H1 (cell line): ENCODE measurements around the gene ARMH3. TPM values are rescaled to one million over a fixed set of nuclear protein-coding genes. Genes with fewer than 3 reads are reported as not detected.

Source experiments
- CTCF ChIA-PET: fragments of 300-600 bp; sonication (Branson Sonifier 250); formaldehyde crosslinking; loops from one replicate; lab custom pipeline; 2021; ENCODE audit not compliant: partially characterized antibody; lab: Charles Lee
- POLR2A ChIA-PET: fragments of 300-600 bp; sonication (Branson Sonifier 250); formaldehyde crosslinking; loops from one replicate; lab custom pipeline; 2021; ENCODE audit warnings: inconsistent platforms; ENCODE audit not compliant: partially characterized antibody; lab: Charles Lee
- DNase-seq, 2 experiments: peaks; one replicate each; pipeline versions ENCODE4 v3.0.0 to v3.0.0-alpha.2; 2010 to 2022; ENCODE audit warnings: low spot score in 2 of 2, low read depth in 1 of 2, mixed read lengths in 1 of 2
- FAIRE-seq: peaks from 2 replicates; lab custom pipeline; 2011; peaks lifted over from hg19 to GRCh38; lab: Jason Lieb, UNC
- H2AFZ ChIP-seq: 2 replicates; pipeline ENCODE4 v1.8.1; 2012; ENCODE audit warnings: low read length, inconsistent platforms
- H2AK5ac ChIP-seq: 2 replicates; pipeline ENCODE4 v1.6.1; 2013; ENCODE audit warnings: low read depth, low read length
- H2BK120ac ChIP-seq: replicated peaks from 2 replicates; pipeline ENCODE3; 2013; ENCODE audit warnings: low read depth, low read length, inconsistent platforms
- H2BK12ac ChIP-seq: 2 replicates; pipeline ENCODE4 v1.6.1; 2013; ENCODE audit warnings: low read depth, low read length
- H2BK15ac ChIP-seq: 2 replicates; pipeline ENCODE4 v1.6.1; 2013; ENCODE audit warnings: low read length
- H2BK20ac ChIP-seq: 2 replicates; pipeline ENCODE4 v1.6.1; 2013; ENCODE audit warnings: low read length
- H2BK5ac ChIP-seq: 2 replicates; pipeline ENCODE4 v1.6.1; 2013; ENCODE audit warnings: low read depth, low read length
- H3K14ac ChIP-seq: 2 replicates; pipeline ENCODE4 v1.6.1; 2013; ENCODE audit warnings: inconsistent platforms; ENCODE audit not compliant: insufficient read length
- H3K18ac ChIP-seq: 2 replicates; pipeline ENCODE4 v1.6.1; 2013; ENCODE audit warnings: low read length; ENCODE audit errors: extremely low read depth
- H3K23ac ChIP-seq: 2 replicates; pipeline ENCODE4 v1.6.1; 2013; ENCODE audit warnings: inconsistent platforms; ENCODE audit not compliant: insufficient read length
- H3K23me2 ChIP-seq: 2 replicates; pipeline ENCODE4 v1.6.1; 2013; ENCODE audit warnings: low read depth, low read length
- H3K27ac ChIP-seq: 2 replicates; pipeline ENCODE4 v1.6.1; 2011; ENCODE audit warnings: low read depth, low read length, inconsistent platforms
- H3K27me3 ChIP-seq, 4 experiments: replicated peaks in 1 of 4; 1 replicate in 1 of 4; 2 replicates in 3 of 4; pipeline versions ENCODE4 v1.6.1 to v1.8.1; 2011 to 2013; ENCODE audit warnings: low read length in 3 of 4, mild to moderate bottlenecking in 3 of 4, inconsistent platforms in 2 of 4, mixed read lengths in 2 of 4, moderate library complexity in 1 of 4; ENCODE audit not compliant: control insufficient read depth in 3 of 4, insufficient read depth in 3 of 4; ENCODE audit errors: extremely low read depth in 1 of 4
- H3K36me3 ChIP-seq, 4 experiments: 2 replicates each; pipeline versions ENCODE4 v1.6.1 to v1.8.1; 2011 to 2013; ENCODE audit warnings: mild to moderate bottlenecking in 4 of 4, low read length in 3 of 4, moderate library complexity in 2 of 4, control low read depth in 1 of 4, inconsistent platforms in 1 of 4; ENCODE audit not compliant: insufficient read depth in 4 of 4, control insufficient read depth in 2 of 4
- H3K4ac ChIP-seq: replicated peaks from 2 replicates; pipeline ENCODE3; 2013; ENCODE audit warnings: low read length, low read depth, mixed read lengths, inconsistent platforms; ENCODE audit not compliant: insufficient read length
- H3K4me1 ChIP-seq, 4 experiments: replicated peaks in 1 of 4; 1 replicate in 1 of 4; 2 replicates in 3 of 4; pipeline versions ENCODE4 v1.6.1 to v1.8.1; 2011 to 2013; ENCODE audit warnings: low read length in 3 of 4, inconsistent platforms in 2 of 4, mixed read lengths in 1 of 4; ENCODE audit not compliant: insufficient read depth in 4 of 4, control insufficient read depth in 3 of 4
- H3K4me2 ChIP-seq, 2 experiments: 2 replicates each; pipeline versions ENCODE4 v1.6.1 to v1.8.1; 2011 to 2013; ENCODE audit warnings: low read depth in 2 of 2, low read length in 2 of 2, control low read depth in 1 of 2, inconsistent platforms in 1 of 2, mild to moderate bottlenecking in 1 of 2; ENCODE audit not compliant: insufficient read depth in 1 of 2
- H3K4me3 ChIP-seq, 4 experiments: fragments of 200-600, 300-600 bp in 1 of 4; sonication (generic), shearing (Covaris generic), sonication (Bioruptor Twin) in 1 of 4; 2 replicates each; pipeline versions ENCODE4 v1.5.1 to v1.8.1; 2011 to 2016; ENCODE audit warnings: low read length in 4 of 4, low read depth in 3 of 4, control low read depth in 2 of 4, inconsistent platforms in 2 of 4, mild to moderate bottlenecking in 2 of 4, mixed read lengths in 1 of 4, moderate library complexity in 1 of 4; ENCODE audit not compliant: insufficient read depth in 2 of 4; ENCODE audit errors: extremely low read depth in 1 of 4
- H3K56ac ChIP-seq: replicated peaks from 2 replicates; pipeline ENCODE3; 2013; ENCODE audit warnings: low read depth, mild to moderate bottlenecking, mixed read lengths, low read length, inconsistent platforms; ENCODE audit not compliant: insufficient read length
- H3K79me1 ChIP-seq: 2 replicates; pipeline ENCODE4 v1.6.1; 2013; ENCODE audit warnings: low read depth, low read length, control low read depth
- H3K79me2 ChIP-seq, 2 experiments: 2 replicates each; pipeline versions ENCODE4 v1.6.1 to v1.8.1; 2012 to 2013; ENCODE audit warnings: low read length in 2 of 2, mild to moderate bottlenecking in 2 of 2, inconsistent platforms in 1 of 2; ENCODE audit not compliant: insufficient read depth in 2 of 2, control insufficient read depth in 1 of 2
- H3K9ac ChIP-seq, 4 experiments: replicated peaks in 1 of 4; 1 replicate in 1 of 4; 2 replicates in 3 of 4; pipeline versions ENCODE4 v1.6.1 to v1.8.1; 2011 to 2013; ENCODE audit warnings: low read depth in 3 of 4, low read length in 3 of 4, control low read depth in 2 of 4, mild to moderate bottlenecking in 2 of 4, moderate library complexity in 2 of 4, inconsistent platforms in 1 of 4; ENCODE audit errors: extremely low read depth in 1 of 4
- H3K9me3 ChIP-seq, 2 experiments: 2 replicates each; pipeline versions ENCODE4 v1.6.1 to v1.8.1; 2012 to 2013; ENCODE audit warnings: mild to moderate bottlenecking in 2 of 2, moderate library complexity in 2 of 2, control low read depth in 1 of 2, inconsistent platforms in 1 of 2, low read depth in 1 of 2, low read length in 1 of 2, mixed read lengths in 1 of 2; ENCODE audit not compliant: insufficient read depth in 2 of 2
- H4K20me1 ChIP-seq, 2 experiments: replicated peaks in 1 of 2; 2 replicates each; pipeline versions ENCODE3 to v1.8.1; 2011 to 2013; ENCODE audit warnings: inconsistent platforms in 2 of 2, low read length in 2 of 2, mild to moderate bottlenecking in 1 of 2; ENCODE audit not compliant: insufficient read depth in 2 of 2, control insufficient read depth in 1 of 2
- H4K5ac ChIP-seq: 2 replicates; pipeline ENCODE4 v1.6.1; 2013; ENCODE audit warnings: low read length, low read depth, mixed read lengths, inconsistent platforms; ENCODE audit not compliant: insufficient read length
- H4K8ac ChIP-seq: 2 replicates; pipeline ENCODE4 v1.8.0; 2013; ENCODE audit warnings: mild to moderate bottlenecking, moderate library complexity, low read length, inconsistent platforms; ENCODE audit not compliant: insufficient read depth; ENCODE audit errors: extremely low read depth
- H4K91ac ChIP-seq: replicated peaks from 2 replicates; pipeline ENCODE3; 2013; ENCODE audit warnings: low read length, mixed read lengths, inconsistent platforms; ENCODE audit not compliant: insufficient read length
- CHD2 ChIP-seq: IDR thresholded peaks from 2 replicates; pipeline ENCODE4 v1.6.1; 2012; ENCODE audit warnings: low read length, improper control_type of control experiment
- HDAC6 ChIP-seq: IDR thresholded peaks from one replicate; pipeline ENCODE4 v1.7.1; 2012; ENCODE audit warnings: low read depth, mild to moderate bottlenecking, inconsistent platforms, low read length, moderate library complexity
- JUN ChIP-seq: IDR thresholded peaks from 2 replicates; pipeline ENCODE4 v1.6.1; 2011; ENCODE audit warnings: low read depth, mild to moderate bottlenecking, improper control_type of control experiment, low read length
- JUND ChIP-seq: IDR thresholded peaks from 2 replicates; pipeline ENCODE4 v1.6.1; 2011; ENCODE audit warnings: mild to moderate bottlenecking, improper control_type of control experiment, low read length
- MAFK ChIP-seq: IDR thresholded peaks from 2 replicates; pipeline ENCODE4 v1.6.1; 2012; ENCODE audit warnings: low read depth, mild to moderate bottlenecking, improper control_type of control experiment, low read length
- NRF1 ChIP-seq: IDR thresholded peaks from 2 replicates; pipeline ENCODE4 v1.6.1; 2011; ENCODE audit warnings: mild to moderate bottlenecking, low read depth, low read length, improper control_type of control experiment
- POLR2A ChIP-seq, 2 experiments: IDR thresholded peaks; 1 replicate in 1 of 2; 2 replicates in 1 of 2; pipeline ENCODE4 v1.6.1; 2011; ENCODE audit warnings: low read depth in 2 of 2, low read length in 2 of 2, mild to moderate bottlenecking in 2 of 2; ENCODE audit errors: control extremely low read depth in 1 of 2
- RBBP5 ChIP-seq: IDR thresholded peaks from 2 replicates; pipeline ENCODE4 v1.7.1; 2012; ENCODE audit warnings: low read depth, mild to moderate bottlenecking, inconsistent platforms, low read length, moderate library complexity, borderline replicate concordance
- RXRA ChIP-seq: IDR thresholded peaks from 2 replicates; pipeline ENCODE4 v1.6.1; 2011; ENCODE audit warnings: low read depth, mild to moderate bottlenecking, low read length, moderate library complexity; ENCODE audit not compliant: insufficient read depth
- SP4 ChIP-seq: IDR thresholded peaks from 2 replicates; pipeline ENCODE4 v1.6.1; 2012; ENCODE audit warnings: low read length, inconsistent platforms
- TAF1 ChIP-seq: IDR thresholded peaks from 2 replicates; pipeline ENCODE4 v1.6.1; 2011; ENCODE audit warnings: mild to moderate bottlenecking, low read depth, low read length
- TAF7 ChIP-seq: optimal IDR thresholded peaks from 2 replicates; pipeline ENCODE3; 2011; ENCODE audit warnings: low read depth, mild to moderate bottlenecking, inconsistent platforms, low read length, moderate library complexity, borderline replicate concordance
- TBP ChIP-seq: IDR thresholded peaks from 2 replicates; pipeline ENCODE4 v1.6.1; 2011; ENCODE audit warnings: low read depth, low read length, improper control_type of control experiment
- WGBS, 2 experiments: shearing (Covaris generic) in 1 of 2; methylation state at CpG; one replicate each; pipeline versions ENCODE4 v1.1.6 to v1.1.7; 2013 to 2015; ENCODE audit warnings: low lambda C conversion rate in 2 of 2, mixed read lengths in 2 of 2, inconsistent platforms in 1 of 2, low coverage in 1 of 2, missing lambda C conversion rate in 1 of 2; ENCODE audit not compliant: insufficient replicate concordance in 2 of 2, insufficient coverage in 1 of 2, insufficient read length in 1 of 2; ENCODE audit errors: extremely low coverage in 1 of 2, missing lambda C conversion rate in 1 of 2; 5-methylcytosine and 5-hydroxymethylcytosine counted together
- polyA plus RNA-seq, 7 experiments: library from polyadenylated mRNA; depleted of rRNA in 3 of 7; stranded (reverse) in 5 of 7; unstranded in 2 of 7; fragments of >200 nt in 5 of 7; fragments of 200-250 nt in 2 of 7; gene quantifications; 1 replicate in 5 of 7; 2 replicates in 1 of 7; 4 replicates in 1 of 7; pipeline versions ENCODE4 v1.2.1 to v1.2.3, GENCODE V29; 2011 to 2013; ENCODE audit warnings: missing spikeins in 2 of 7, mixed read lengths in 2 of 7
- total RNA-seq: library from RNA; stranded (reverse); fragmentation: NEBNext Ultra II Directional; extraction: Animal tissue kit (Norgen Biotek cat#: 25700); gene quantifications from 2 replicates; pipeline ENCODE4 v1.2.1, GENCODE V29; 2021
- TF ChIP-seq, protein P1 (sequence below): IDR thresholded peaks from 2 replicates; pipeline ENCODE4 v1.6.1; 2012; ENCODE audit warnings: inconsistent platforms

Gene ARMH3
- total and polyA plus RNA-seq, 2 of the 8 experiments (the other 6 are each of a cell fraction or from before 2014, with no cell fraction given), result 11.6 to 18.3 TPM

DNA sequence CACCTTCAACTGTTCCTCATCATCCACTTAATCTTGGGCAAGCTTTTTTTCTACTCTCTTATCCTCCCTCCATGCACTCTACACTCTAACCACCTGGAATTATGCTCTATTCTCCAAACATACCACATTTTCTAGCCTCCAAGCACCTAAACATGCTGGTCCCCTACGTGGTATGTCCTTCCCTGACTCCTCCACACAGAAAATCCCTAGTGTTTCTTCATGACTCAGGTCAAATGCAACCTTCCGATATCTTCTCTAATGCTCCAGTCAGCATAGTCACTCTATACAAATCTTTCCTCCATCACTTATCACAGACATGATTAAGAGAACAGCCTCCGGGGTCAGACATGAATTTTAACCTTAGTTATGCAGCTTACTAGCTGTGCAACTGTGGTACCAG, 68.8 kb downstream of the ARMH3 start:
- H3K79me1 ChIP-seq, result no peaks in the 10 kb centered on the region
- H3K23me2 ChIP-seq, result no peaks in the 10 kb centered on the region
- no peak overlapping the region for H4K8ac ChIP-seq
- H3K18ac ChIP-seq, result no peak overlapping the region
- H3K4me1 ChIP-seq, result no peaks in the 10 kb centered on the region
- no peaks in the 10 kb centered on the region for H4K20me1 ChIP-seq
- POLR2A ChIA-PET, result interaction anchor here (0.7 kb wide), 1 partner anchor 14 kb away, joined by 3 read pairs; no protein-coding TSS in a partner anchor
- no peak overlapping the region for H2BK20ac ChIP-seq
- no peak overlapping the region for H2BK5ac ChIP-seq
- H2AFZ ChIP-seq, result no peak overlapping the region
- no peaks in the 10 kb centered on the region for H3K9me3 ChIP-seq
- DNase-seq, result no peak
- H3K4me3 ChIP-seq, result no peak overlapping the region
- no peak overlapping the region for H3K14ac ChIP-seq
- H2BK15ac ChIP-seq, result no peak overlapping the region
- no peak overlapping the region for H2AK5ac ChIP-seq
- H3K4ac ChIP-seq, result no peak overlapping the region
- H2BK12ac ChIP-seq, result no peak overlapping the region
- no peak overlapping the region for H3K23ac ChIP-seq
- no peaks in the 10 kb centered on the region for H3K27me3 ChIP-seq
- no peak for FAIRE-seq
- CTCF ChIA-PET, result interaction anchor here (0.6 to 1.4 kb wide), 3 partner anchors 11 to 97 kb away, joined by 3 to 4 read pairs (median 3); no protein-coding TSS in a partner anchor
- H3K27ac ChIP-seq, result no peak overlapping the region
- H3K36me3 ChIP-seq, result peaks cover 0 to 26% (median 12%) of the 10 kb centered on the region in 4 experiments; a peak in 5 of 8 replicates
- H3K79me2 ChIP-seq, result no peaks in the 10 kb centered on the region
- H2BK120ac ChIP-seq, result no peak overlapping the region
- no peak overlapping the region for H3K9ac ChIP-seq
- no peak overlapping the region for H4K5ac ChIP-seq
- no peak overlapping the region for H3K56ac ChIP-seq
- no peak overlapping the region for H4K91ac ChIP-seq
- 88% methylated on average over 3 of the region's 3 CpGs; no CpG with 5 or more reads in 1 of the 2 experiments for WGBS, 2 experiments
- no peak overlapping the region for H3K4me2 ChIP-seq
- TF ChIP-seq RXRA, result no peak
- no peak for TF ChIP-seq POLR2A (IDR thresholded peaks at IDR 0.05; ENCODE audit: control extremely low read depth in 1 of 2, low read depth in 2 of 2, low read length in 2 of 2)
- no peak for TF ChIP-seq MAFK
- TF ChIP-seq SP4, result no peak
- TF ChIP-seq RBBP5, result no peak
- TF ChIP-seq JUN, result no peak
- TF ChIP-seq TAF1, result no peak
- TF ChIP-seq TAF7, result no peak
- no peak for TF ChIP-seq TBP
- TF ChIP-seq JUND, result no peak
- TF ChIP-seq HDAC6, result no peak
- no peak for TF ChIP-seq CHD2
- TF ChIP-seq NRF1, result no peak
- TF ChIP-seq, protein P1, sequence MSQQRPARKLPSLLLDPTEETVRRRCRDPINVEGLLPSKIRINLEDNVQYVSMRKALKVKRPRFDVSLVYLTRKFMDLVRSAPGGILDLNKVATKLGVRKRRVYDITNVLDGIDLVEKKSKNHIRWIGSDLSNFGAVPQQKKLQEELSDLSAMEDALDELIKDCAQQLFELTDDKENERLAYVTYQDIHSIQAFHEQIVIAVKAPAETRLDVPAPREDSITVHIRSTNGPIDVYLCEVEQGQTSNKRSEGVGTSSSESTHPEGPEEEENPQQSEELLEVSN, result no peak
